SIG-M5 treated with dmso at 0.1 percent for 504 hours (cell line): ENCODE results near the gene CPNE4.
"Not testable (repeated sequence)": the region's sequence is repeated elsewhere in the genome, so short reads cannot be mapped to it uniquely, and the experiment has no call there.

ENCODE experiments used
- DNase-seq: peaks from one replicate; lab custom pipeline; 2025; ENCODE audit not compliant: unreplicated experiment; lab: John Stamatoyannopoulos, UW

The CPNE4 gene

DNA sequence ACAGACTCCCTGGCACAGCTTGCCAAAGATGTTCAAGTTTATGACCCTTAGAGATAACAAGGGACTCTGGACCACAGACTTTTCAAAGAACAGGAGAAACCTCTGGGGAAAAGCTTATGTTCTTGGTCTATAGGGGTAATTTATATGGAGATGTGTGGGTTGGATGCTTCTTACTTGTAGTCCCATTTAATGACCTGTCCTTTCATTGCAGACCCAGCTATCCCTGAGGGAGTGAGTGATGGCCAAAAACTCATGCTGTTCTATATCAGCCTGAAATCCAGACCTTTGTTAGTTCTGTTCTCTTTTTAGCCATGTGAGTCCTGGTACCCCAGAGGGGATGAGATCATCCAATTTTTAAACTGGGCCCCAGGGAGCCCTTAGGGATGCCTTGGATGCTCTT lies 488.4 kb downstream of the CPNE4 start:
- no peak for DNase-seq

DNA sequence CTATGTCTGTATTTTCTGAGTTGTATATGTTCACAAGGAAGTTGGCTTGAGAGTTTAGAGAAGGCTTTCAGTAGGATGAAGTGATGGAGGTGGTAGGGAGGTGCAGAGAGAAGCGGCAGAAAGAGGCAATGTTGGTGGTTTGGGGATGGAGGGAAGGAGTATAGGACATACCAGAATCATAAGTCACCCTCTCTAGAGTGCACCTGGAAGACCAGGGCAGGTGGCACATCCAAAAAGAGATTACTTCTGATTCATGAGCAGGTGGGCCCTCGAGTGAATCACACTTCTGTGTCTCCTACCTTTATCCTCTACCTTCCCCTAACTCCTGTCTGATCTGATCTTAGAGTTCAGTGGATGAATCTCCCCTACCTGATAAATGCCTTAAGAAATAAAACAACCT lies 490.3 kb downstream of the CPNE4 start:
- no peak for DNase-seq

DNA sequence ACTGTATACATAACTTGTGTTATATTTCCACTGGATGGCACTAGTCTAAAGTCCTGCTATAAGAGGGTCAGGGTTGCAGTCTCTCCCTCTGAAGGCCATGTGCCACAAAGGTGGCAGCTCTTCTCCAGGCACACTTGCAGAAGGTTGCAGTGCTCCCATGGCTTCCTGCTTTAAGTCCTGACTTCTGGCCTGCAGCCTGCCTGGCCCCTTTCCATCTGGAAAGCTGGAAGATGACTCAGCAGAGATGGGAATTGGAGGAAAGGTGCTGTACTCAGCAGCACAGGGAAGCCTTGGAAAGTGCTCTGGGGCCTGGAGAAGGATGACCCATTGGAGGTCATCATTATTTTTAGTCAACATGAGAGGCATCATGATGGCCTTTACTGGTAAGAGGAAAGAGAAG lies 491.1 kb downstream of the CPNE4 start:
- DNase-seq, result no peak

DNA sequence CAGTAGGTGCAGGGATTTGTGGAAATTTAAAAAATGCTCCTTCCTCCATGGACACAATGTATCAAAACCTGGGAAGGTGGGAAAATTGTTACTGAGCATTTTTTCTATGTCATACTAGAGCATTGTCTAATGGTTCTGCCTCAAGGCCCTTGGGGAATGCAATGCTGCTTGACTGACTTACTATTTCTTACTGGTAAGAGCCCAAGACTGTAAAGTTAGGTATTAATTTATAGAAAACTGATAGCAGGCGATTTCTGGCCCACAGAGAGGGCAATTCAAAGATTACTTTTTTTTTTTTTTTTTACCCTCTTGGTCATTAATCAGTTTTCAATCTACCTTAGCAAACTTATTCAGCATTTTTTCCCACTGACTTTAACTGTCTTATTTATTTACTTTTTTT lies 493.5 kb downstream of the CPNE4 start:
- DNase-seq, result no peak

DNA sequence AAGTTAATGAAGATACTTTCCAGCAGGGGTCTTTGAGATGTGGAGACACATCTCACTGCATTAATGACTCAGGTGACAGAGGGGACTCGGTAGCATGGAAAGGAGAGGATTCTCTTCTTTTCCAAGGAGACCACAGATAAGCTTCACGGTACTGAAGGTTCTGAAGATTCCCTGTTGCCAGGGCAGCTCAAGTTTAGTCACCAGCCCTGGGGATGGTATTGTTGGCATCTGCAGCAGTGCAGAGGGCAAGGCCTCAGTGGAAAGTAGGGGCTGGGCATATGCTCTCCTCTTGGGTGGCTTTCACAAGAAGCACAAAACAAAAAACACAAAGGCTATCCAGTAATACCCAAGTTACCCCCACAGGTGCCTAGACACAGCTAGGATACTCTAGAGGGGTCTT lies 494.0 kb downstream of the CPNE4 start:
- DNase-seq, result no peak

DNA sequence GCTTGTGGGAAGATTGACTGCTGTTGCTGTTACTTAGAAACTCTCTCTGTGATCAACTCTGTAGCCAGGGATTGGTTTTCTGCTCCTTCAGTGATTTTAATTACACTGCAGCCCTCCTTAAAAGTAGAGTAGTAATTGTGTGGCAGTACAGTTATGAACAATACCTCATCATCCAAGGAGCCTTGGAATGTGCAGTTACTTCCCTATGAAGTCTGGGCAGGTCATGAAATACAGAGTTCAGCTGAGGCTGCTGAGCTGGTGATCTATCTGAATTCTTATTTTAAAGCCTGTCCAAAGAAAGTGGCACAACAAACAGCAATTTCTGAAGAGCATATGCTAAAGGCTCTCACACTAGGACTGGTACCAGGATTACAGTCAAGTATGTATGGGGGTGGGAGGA lies 494.7 kb downstream of the CPNE4 start:
- DNase-seq, result no peak

DNA sequence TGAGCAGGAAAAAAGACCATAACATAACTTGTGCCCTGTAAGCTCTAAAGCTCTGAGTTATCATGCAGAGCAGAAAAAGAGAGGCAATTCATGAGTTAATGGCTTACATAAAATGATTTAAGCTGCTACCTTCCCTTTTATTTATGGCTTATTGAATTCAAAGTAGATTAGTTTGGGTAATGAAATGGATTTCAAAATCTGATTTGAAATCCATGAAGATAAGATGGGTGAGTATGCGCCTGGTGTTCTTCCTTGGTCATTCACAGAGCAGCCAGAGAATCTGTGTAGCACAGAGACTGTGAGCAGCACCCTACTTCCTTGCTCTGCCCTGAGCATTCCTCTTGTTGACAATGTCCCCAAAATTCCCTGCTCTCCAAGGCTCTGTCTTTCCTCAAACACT lies 495.8 kb downstream of the CPNE4 start:
- DNase-seq, result no peak

DNA sequence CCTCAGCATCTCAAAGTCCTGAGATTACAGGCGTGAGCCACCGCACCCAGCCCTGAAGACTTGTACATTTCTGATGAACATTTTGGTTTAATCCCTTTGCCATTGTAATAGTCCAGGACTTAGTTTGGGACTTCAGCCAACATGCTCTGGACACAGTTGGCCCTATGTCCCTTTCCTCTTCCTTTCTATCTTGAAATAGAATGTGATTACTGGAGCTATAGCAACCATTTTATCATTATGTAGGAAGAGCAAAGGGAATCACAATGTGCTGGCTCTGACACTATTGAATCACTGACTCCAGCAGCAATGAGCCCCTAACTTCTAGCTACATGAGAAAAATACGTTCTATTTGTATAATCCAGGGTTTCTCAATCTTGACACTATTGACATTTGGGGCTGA lies 497.3 kb downstream of the CPNE4 start:
- DNase-seq, result no peak

DNA sequence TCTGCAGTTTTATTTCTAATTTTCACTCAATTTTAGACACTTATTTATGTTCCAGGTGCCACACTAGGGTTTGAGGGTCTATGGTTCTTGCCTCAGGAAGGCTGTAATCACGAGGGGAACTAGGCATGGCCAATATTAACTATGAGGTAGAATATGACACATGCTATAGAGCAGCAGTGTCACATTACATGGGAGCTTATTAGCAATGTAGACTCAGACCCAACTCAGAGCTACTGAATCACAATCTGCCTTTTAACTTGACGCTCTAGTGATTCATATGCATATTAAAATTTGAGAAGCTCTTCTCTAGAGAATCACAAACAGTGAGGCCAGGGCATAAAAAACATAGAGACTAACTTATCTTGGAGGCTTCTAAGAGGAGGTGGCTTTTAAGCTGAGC lies 499.2 kb downstream of the CPNE4 start:
- no peak for DNase-seq

DNA sequence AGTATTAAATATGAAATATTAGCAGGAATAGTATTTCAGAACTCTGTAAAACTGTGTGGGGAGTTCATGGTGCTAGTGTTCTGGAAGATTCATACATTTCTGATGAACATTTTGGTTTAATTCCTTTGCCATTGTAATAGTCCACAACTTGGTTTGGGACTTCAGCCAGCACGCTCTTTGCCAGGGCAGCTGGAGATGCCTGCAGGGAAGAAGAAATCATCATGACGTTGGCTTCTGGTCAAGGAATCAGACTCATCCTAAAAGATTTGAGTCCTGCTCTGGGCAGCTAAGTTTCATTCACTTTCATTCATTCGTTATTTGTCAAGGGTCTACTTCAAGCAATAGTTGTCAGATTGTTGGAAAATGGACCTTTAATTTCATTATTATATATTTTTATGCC lies 499.7 kb downstream of the CPNE4 start:
- DNase-seq, result no peak

DNA sequence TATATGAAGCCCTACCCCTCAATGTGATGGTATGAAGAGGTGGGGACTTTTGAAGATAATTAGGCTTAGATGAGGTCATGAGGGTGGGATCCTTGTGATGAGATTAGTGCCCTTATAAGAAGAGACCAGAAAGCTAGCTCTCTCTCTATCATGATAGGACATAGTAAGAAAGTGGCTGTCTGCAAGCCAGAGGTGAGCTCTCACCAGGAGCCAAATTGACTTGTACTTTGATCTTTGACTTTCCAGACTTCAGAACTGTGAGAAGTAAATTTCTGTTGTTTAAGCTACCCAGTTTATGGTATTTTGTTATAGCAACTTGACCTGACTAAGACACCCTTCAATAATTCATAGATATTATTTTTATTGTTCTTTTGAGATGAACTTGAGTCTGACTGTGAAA lies 502.2 kb downstream of the CPNE4 start:
- DNase-seq, result no peak

DNA sequence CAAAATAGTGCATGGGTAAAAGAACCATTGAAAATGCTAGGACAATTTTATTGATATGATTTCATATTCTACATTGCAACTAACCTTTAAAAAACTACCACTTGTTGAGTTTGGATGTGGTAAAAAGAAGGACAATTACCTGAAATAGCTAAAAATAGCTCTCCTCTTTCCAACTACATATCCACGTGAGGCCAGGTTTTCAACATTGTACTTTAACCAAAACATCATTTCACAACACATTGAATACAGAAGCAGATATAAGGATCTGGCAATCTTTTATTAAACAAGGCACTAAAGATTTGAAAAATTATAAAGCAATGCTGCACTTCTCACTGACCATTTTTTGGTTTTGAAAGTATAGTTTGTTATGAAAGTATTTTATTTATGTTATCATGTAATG lies 504.0 kb downstream of the CPNE4 start:
- no peak for DNase-seq

DNA sequence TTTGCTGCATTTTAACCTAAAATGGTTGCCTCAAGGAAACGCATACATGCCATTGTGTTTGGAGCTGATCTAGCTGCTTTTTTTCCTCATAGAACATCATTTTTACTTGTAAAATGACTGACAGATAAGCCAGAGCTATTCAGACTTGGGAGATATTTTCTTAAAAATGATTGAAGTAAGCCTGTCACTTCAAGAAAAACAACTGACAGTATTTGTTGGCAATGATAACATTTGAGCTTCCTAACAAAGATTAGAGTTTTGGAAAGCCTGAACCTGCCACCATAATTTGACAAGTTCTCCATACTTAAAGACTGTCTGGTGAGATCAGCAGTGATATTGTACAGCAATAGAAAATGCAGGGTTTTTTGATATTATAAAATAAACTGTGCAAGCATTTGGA lies 504.4 kb downstream of the CPNE4 start:
- DNase-seq, result no peak

DNA sequence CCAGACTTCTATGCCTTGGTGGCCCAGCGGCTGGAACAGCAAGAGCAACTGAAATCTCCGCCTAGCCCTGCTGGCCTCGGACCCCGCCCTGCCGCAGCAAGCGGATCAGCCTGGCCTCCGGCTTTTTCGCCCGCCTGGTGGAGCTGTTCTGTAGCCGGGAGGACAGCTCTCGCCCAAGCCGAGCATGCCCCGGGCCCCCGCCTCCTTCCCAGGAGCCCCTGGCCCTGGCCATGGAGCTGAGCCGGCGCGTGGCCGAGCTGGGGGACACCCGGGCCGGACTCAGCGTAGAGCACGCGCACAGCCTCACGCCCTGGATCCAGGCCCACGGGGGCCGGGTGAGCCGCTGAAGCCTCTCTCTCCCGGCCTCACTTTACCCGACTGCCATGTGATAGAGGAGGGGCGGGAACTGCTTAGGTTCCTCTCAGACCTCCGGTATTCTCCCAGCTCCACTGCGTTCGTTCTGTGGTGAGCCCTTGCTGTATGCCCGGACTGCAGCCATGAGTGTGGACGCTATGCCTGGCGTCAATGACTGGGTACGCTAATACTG lies 507.9 kb downstream of the CPNE4 start:
- DNase-seq, result no peak

DNA sequence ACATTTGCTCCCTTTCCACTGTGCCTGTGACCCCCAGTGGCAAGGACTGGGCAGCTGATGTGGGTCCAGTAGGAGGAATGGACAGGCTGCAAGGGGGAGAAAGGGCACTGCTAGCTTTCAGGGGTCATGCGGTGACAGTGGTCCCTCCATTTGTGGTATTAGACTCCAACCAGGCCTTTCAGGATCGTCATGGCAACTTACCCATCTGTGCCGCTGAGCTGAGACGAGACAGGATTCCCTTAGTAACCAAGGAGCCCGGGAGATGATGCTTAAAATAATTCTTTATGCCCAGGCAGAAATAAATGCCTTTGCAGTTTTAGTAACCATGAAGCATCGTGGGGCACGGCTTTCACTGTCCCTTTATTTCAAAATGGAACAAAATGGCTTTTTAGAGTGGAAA lies 516.1 kb downstream of the CPNE4 start:
- DNase-seq, result no peak

DNA sequence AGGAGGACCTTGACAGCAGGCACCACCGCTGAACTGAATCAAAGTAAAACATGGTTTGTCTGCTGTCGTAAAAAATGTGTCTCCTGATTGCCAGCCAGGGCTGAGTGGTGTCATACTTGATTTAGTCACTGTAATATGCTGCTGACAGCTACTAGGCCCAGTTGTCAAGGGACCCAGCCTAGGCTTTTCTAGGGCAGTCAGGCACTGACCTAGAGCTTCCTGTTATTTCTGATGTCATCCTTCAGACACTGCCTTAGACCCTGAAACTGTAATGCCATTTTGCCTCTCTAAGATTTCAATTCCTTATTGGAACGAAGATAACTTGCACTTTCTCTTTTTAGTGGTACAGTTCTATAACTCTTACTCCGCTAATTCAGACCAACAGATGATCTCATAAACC lies 529.4 kb downstream of the CPNE4 start:
- DNase-seq, result no peak

DNA sequence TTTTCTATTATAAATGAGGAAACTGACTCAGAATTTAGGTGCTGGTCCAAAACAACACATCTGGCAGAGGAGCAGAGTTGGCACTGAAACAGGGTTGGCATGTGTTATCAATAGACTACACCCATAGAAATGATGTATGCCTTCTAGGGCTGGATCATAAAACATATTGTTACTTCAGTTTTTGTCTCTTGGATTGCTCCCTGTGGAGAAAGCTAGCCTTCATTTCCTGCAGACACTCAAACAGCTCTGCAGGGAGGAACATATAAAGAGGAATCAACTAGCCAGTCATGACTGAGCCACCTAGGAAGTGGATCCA lies 531.5 kb downstream of the CPNE4 start:
- DNase-seq, result no peak

DNA sequence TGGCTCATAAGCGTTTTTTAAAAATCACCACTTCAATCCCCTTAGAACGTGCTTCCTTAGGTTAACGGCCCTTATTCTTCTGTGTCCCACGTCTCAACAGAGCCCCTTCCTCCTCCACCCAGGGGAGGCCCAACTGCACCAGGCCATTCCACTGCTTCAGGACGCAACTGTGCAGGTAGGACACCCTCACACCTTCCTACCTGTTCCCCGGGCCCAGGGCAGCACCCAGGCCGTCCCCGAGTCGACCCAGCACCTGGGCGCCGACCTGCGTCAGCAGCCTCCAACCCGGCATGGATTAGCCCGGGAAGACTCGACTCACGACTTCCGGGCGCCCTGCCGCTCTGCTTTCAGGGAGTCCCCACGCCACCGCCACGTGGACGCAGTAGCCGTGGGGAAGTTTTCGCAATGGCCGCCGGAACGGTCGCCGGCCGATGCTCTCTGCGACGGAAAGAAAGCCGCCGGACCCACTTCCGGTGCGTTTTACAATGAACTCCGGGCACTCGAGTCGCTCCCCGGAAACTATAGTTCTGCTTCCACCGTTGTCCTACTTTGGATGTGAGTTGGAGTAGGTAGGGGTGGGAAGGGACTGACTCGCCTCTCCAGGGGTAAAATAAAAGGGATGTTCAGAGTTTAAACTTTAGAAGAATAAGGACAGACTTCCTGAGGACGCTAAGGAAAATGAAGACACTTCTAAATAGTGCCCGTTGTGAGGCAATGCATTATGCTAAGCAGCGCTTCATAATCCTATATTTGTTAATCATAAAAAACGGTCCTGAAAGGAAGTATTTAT lies 532.1 kb downstream of the CPNE4 start, which contains the start of gene MRPL3:
TSS of gene MRPL3 (minus strand) at position 442 of the 790 bp plus-strand sequence. CDS start at position 292, 150 bp downstream.
- DNase-seq, result peak; percentile 92

DNA sequence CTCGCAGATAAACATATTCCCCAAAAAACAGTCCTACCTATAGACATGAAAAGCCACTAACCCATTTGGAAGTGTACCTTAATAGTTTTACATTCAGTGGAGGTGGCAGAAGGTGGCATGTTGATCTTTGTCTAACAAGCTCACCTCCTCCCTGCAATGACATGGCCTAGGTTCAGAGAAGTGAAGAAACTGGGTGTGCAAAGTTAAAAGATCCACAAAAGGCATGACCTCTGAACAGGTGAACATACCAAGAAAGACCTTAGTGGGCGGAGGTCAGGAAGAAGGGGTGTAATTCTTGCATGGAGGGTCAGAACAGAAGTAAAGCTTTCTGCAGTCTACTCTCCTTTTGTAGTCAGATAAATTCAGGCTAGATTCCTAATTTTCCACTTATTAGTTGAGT lies 532.9 kb downstream of the CPNE4 start:
- no peak for DNase-seq

DNA sequence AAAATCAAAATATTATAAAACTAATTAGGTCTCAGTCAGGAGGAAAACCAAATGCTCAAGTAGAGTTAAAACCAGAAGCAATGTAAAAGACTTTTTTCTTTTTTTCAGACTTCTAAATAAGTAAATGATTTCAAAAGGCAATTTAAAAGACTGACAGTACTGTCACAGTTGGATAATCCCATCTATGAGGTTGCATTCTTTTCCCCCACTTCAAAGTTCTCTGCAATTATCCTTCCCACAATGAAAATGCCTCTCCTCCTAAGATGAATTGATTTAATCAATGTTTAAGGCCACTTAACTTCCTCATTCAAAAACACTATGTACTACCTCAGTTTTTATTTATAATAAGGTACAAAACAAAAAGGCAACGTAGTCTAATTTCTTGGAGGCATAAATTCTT lies 540.1 kb downstream of the CPNE4 start:
- no peak for DNase-seq

DNA sequence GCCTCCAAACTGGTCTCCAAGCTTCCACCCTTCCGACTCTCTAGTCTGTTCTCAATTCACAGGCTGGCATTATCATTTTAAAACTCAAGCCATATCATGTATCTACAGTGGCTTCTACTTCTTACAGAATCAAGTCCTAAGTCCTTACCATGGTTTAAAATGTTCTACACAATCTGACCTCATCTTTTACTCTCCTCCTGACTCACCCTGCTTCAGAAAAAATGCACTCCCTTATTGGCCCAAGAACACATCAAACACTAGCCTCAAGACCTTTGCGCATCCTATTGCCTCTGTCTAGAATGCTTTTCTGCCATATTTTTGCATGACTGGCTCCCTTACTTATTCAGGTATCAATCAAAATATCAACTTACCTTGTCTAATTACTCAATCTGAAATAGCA lies 543.0 kb downstream of the CPNE4 start:
- no peak for DNase-seq

DNA sequence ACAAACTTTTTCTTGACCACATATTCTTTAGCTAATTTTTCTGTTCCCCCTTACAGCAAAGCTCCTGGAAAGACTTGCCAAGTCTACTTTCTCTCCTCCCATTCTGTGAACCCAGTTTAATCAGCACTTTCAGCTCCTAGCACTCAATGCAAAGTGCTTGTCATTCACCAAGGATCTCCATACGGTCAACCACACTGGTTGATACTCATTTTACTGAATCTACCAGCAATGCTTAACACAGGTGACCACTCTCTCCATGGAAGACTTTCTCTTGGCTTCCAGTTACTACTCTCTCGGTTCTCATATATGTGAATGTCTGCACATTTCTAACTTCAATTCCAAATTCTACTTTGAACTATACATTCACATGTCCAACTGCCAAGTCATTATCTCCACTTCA lies 543.7 kb downstream of the CPNE4 start:
- no peak for DNase-seq

DNA sequence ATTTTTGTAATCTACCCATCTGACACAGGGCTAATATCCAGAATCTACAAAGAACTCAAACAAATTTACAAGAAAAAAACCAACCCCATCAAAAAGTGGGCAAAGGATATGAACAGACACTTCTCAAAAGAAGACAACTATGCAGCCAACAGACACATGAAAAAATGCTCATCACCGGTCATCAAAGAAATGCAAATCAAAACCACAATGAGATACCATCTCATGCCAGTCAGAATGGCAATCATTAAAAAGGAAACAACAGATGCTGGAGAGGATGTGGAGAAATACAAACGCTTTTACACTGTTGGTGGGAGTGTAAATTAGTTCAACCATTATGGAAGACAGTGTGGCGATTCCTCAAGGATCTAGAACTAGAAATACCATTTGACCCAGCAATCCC lies 548.3 kb downstream of the CPNE4 start:
- not testable (repeated sequence) for DNase-seq
